GM19240 (cell line): ENCODE data around the gene PARD6G.

Experiments
- DNase-seq: peaks from one replicate; pipeline ENCODE4 v3.0.0; 2011; ENCODE audit warnings: low spot score; ENCODE audit not compliant: insufficient read length

The PARD6G gene

DNA sequence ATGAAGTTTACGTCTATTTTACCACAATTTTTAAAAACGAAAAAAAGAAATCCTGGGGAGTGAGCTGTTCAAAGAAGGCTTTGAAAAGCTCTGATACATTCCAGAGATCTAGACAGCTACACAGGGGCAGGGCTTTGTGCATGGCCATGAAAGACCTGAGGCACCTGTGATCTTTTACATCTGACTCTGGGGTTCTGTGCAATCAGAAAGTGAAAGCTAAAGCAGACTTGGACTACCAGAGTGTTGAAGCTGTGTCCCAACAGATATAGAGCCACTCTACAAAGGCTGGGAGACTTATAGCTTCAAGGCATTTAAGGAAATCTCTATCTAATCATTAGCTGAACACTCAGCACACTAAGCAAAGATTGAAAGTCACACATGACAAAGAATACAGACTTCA is 34.1 kb downstream of the PARD6G start:
- no peak for DNase-seq

- DNase-seq = no peak
These were observed 36.8 kb downstream of the PARD6G start for GRCh38 chr18:80210312-80211083.

DNA sequence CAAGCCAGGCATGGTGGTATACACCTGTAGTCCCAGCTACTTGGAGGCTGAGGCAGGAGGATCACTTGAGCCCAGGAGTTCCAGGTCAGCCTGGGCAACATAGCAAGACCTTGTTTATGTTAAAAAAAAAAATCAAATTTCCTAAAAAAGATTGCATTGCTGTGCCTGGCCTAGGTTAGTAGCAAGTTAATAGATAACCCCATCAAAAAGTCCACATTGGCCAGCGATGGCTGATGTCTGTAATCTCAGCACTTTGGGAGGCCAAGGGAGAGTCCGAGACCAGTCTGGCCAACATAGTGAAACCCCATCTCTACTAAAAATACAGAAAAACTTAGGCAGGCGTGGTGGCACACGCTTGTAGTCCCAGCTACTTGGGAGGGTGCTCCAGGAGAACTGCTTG is 38.7 kb downstream of the PARD6G start:
- DNase-seq = no peak

DNA sequence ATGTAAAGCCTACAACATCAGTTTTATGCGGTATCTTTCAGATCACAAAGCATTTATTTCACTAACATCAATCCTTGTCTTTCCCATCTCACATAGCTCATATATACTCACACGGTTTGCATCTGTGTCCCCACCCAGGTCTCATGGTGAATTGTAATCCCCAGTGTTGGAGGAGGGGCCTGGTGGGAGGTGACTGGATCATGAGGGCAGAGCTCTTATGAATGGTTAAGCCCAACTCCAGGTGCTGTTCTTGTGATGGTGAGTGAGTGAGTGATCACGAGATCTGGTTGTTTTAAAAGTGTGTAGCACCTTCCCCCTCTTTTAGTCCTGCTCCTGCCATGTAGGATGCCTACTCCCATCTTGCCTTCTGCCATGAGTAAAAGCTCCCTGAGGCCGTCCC is 42.0 kb downstream of the PARD6G start:
- DNase-seq = no peak

GRCh38 chr18:80204142-80204541 is 43.2 kb downstream of the PARD6G start:
- DNase-seq = no peak

GRCh38 chr18:80203249-80203648 is 44.1 kb downstream of the PARD6G start:
- no peak for DNase-seq

DNA sequence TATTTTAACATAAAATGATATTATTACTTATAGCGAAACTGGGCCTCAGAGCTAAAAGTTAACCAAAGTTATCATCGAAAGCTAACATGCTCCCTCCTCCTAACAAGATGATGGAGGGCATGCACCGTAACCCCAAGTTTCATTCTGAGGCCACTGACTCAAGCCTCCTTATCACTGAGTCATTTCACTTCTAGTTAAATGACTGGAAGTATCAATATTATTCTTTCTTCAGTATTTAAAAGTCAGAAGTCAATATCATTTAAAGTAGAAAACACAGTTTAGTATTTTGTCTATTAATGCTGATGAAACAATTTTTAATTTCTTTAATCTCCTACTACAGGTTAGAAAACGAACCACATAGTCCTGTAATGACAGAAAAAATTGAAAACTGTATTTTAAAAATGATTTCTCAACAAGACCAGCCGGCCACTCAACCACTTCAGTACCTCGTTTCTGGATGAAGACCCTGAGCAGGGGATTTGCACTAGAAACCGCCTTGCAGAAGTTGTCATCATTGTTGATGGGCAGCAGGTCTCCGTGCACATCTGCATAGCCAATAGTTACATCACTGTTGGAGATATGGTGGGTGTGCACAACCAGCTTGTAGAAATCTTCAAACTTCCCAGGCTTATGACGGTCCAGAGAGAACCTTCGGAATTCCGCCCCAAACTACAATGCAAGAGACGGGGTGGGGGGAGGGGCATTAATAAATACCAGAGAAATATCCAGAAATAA is 44.9 kb downstream of the PARD6G start:
- DNase-seq = peak; percentile 39

- DNase-seq = no peak
These were observed 45.6 kb downstream of the PARD6G start for GRCh38 chr18:80201739-80202138.

GRCh38 chr18:80200932-80201672 is 46.2 kb downstream of the PARD6G start:
- no peak for DNase-seq

GRCh38 chr18:80200171-80200931 is 47.0 kb downstream of the PARD6G start:
- no peak for DNase-seq

DNA sequence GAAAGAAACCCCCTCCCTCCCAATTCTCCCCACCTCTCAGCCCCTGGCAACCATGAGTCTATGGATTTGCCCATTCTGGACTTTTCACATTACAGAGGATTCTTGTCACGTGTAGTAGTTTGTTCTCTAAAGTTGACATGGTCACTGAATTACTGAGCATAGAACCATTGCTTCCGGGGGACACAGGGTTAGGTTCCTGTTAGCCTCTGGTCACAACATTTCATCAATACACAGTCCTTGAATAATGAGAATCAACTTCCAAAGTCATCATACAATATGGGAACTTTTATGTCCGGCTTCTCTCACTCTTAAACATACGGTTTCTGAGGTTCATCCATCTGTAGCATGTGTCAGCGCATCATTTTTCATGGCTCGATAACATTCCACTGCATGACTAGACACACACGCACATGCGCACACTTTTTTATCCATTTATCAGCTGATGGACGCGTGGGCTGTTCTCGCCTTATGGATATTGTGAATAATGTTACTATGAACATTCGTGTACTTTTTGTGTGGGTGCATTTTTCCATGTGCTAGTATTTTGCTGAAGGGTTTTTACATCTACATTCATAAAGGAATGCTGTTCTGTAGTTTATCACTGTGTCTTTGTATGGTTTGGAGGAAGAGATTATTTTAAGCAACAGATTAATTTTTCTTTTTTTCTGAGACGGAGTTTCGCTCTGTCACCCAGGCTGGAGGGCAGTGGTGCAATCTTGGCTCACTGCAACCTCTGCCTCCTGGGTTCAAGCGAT is 48.1 kb downstream of the PARD6G start:
- no peak for DNase-seq

DNA sequence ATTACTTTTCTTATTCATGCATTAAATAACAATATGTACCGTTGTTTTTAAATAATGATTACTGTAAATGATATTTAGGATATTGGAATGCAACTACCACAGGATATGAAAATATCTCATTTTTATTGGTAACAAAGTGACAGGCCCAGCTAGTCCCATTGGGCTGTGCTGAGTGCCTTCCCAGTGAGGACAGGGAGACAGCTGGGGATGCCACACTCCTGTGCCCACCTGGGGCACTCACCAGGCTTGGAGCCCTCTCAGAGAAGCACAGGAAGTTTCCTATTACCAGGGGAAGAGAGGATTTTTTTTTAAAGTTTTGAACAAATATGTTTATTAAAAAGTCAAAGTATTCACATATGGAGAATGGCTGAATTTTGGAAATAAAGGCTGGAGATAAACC is 48.9 kb downstream of the PARD6G start:
- no peak for DNase-seq

DNA sequence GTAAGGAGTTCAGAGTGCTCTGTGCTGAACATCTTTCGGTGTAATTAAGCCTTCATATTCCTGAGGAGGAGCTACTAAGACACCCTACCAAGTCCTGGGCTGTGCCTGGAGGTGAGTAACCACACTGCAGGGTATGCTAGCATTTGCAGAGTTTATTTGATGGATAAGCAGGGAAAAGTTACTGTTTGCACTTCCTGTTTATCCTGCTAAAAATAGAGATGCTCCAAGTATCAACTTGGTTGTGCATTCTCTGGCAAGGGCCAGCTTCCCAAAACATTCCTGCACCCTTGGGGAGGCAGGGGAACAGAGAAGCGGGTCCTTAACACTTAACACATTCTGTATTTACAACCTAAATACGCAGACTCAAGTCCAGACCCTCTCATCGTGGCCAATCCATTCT is 49.8 kb downstream of the PARD6G start:
- no peak for DNase-seq

- no peak for DNase-seq
These were observed 50.6 kb downstream of the PARD6G start for GRCh38 chr18:80196528-80197320.

GRCh38 chr18:80194874-80195570 is 52.3 kb downstream of the PARD6G start:
- DNase-seq = no peak

- no peak for DNase-seq
These were observed 53.6 kb downstream of the PARD6G start for GRCh38 chr18:80193701-80194100.

GRCh38 chr18:80192653-80193385 is 54.5 kb downstream of the PARD6G start:
- DNase-seq = no peak

- DNase-seq = no peak
These were observed 55.2 kb downstream of the PARD6G start for GRCh38 chr18:80191907-80192652.
